HG03039 (cell line): ENCODE results near the gene KIF5B.
"Not testable (repeated sequence)": the region's sequence is repeated elsewhere in the genome, so short reads cannot be mapped to it uniquely, and the experiment has no call there.

Experiments used
- ATAC-seq: cut with Tn5 transposase; IDR thresholded peaks from one replicate; pipeline ENCODE4 v1.9.1; 2021; ENCODE audit warnings: mild to moderate bottlenecking, moderate library complexity; ENCODE audit not compliant: unreplicated experiment

KIF5B gene

DNA sequence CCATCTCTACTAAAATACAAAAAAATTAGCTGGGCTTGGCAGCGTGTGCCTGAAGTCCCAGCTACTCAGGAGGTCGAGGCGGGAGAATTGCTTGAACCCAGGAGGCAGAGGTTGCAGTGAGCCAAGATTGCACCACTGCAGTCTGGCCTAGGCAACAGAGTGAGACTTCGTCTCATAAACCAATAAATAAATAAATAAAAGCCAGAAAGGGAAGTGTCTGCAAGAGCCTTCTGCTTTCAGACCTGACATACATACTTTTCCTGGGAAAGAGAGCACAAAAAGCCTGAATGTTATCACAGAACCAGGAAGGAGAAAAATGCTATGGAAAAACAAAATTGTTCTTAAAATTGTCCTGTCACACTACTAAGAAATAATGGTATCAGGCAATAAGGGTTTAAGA is 4.1 kb upstream of the KIF5B start:
- no peak for ATAC-seq

DNA sequence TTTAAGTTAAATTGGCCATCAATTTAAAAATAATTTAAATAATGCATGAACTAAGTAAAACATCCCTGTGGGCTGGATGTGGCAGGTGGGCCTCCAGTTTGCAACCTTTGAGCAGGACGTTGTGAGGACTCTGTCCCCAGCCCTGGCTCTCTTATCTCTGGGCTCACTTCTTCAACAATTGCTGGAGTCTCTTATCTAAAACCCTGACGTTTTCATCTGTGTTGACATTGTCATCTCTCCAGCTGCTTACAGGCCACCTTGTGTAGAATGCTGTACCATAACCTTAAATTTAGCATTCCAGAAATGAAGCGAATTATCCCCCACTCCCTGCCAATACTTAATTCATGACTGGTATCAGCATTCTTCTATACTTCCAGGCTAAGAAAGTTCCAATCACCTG is 3.2 kb upstream of the KIF5B start:
- ATAC-seq = no peak

DNA sequence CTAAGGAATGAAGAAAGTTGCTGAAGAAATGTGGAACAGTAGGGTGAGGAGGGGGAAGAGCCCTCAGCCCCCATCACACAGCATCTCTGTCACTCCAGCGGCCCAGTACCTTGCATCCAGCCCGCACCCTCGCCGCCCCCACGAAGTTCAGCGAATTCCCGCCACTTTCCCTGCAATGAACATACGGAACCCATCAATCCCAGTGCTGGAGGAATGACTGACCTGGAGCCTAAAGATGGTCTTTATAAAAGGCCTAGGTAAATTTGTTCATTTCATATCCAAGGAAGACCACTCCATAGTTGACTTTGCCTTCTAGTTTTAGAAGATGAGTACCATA is 779 bp upstream of the KIF5B start:
- ATAC-seq = no peak

DNA sequence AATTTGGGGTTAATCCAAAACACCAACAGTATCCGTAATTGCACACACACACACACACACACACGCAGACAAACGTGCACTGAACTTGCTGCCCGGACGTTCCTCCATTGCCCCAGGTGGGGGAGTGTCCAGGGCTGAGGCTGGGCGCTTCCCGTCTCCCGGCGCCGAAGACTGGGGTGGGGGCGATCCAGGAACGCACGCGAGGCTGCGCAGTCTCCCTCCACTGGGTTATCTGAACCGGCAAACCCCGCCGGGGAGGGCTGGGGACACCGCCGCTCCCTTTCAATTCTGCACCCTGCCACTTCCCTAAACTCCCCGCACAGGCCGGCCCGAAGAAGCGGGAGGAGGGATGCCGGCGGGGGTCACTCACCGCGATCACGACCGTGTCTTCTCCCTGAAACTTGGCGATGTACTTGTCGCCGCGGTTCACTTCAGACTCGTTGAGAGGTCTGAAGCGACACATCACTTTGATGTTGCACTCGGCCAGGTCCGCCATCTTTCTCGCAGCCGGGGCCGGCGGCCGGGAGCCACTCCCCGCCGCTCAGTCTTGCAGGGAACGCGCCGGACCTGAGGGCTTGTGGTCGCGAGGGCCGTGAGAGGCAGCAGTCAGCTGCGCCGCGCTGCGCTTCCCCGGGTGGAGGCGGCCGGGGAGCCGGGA is 618 bp downstream of the KIF5B start:
- peak; percentile 44 for ATAC-seq

DNA sequence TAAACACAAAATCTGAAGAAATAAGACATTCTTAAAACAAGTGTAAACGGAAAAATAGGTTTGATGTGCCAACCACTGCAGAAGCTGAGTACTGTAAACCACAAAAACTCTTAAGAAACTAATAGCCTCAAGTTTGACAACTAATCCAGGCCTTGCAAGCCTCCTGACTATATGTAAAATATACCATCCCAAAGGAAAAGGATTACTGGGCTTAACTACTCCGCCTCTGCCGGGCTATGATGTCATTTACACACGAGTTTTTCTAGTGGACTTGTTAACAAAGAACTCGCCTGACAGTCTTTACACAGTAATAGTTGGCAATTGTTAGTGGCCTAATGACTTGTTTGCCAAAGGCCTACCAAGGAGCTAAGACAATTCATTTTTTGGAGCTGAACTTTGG is 2.1 kb downstream of the KIF5B start:
- no peak for ATAC-seq

DNA sequence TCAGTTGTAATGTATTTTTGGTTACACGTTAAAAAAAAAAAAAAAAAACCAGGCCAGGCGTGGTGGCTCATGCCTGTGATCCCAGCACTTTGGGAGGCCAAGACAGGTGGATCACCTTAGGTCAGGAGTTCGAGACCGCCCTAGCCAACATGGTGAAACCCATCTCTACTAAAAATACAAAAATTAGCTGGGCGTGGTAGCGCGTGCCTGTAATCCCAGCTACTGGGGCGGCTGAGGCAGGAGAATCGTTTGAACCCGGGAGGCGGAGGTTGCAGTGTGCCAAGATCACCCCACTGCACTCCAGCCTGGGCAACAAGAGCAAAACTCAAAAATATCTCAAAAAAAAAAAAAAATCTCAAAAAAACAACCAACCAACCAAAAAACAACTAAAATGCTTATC is 2.8 kb downstream of the KIF5B start:
- not testable (repeated sequence) for ATAC-seq

DNA sequence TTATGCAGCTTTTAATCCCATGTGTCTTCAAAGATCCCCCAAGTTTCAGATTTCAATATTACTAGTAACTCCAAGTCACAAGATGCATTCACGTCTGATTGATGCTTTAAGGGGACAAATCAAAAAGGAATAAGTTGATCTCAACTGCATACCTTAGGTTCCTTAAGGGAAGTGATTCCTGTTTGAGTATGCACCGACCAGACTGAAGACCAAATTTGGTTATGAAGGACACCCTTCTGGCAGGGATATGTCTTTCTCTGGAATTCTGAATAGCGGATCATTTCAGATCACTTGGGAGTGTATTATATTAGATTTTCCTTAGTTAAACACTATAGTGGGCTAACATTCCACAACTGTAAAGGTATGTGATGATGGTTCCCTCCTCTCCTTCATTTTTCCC is 4.3 kb downstream of the KIF5B start:
- no peak for ATAC-seq

DNA sequence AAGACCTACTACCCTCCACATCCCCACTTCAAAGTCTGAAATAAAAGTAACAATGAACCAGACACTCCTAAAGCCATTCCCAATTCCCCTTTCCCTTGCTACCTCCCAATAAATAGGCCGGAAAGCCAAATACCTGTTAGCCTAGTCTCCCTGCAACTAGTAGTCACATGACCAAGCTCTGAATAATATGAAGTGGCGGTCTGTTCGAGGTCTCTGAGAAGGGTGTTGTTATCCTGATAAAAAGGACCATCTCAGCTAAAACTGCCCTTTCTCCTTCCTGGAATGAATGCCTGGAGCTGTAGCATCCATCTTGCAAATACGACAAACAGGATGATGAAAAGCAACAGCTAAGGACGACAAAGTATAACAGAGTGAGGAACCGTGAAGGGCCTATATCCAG is 6.0 kb downstream of the KIF5B start:
- no peak for ATAC-seq

DNA sequence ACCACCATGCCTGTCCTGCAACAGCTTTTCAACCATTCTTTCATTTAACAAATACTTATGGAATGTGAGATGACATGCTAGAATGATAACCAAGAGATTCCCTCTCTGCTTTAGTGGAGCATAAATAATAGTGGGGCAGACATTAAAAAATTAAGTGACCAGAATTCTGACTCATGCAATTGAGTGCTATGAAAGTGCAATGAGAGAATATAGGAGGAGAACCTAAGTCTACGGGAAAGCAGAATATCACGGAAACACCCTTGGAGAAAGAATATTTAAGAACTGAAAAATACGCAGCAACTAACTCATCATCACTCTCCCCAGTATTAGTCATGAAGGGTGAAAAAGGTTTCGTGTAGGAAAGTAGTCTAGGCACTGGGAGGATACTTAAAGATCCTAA is 7.1 kb downstream of the KIF5B start:
- no peak for ATAC-seq

DNA sequence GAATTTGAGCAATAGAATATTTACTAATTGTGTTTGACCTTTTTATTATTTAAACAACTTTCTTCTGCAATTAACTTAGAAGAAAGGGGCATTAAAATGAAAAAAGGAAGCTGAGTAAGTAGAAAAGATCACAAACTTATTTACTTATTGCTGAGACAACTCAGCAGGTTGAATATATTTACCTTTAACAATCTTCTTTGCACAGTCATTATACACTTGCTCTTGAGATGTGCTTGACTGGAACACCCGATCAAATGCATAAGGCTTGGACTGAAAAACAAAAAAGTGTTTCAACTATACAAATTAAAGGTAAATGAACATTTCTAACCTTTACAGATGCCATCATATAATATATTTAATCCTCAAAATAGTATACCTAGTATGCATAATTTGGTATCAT is 7.9 kb downstream of the KIF5B start:
- ATAC-seq = no peak

DNA sequence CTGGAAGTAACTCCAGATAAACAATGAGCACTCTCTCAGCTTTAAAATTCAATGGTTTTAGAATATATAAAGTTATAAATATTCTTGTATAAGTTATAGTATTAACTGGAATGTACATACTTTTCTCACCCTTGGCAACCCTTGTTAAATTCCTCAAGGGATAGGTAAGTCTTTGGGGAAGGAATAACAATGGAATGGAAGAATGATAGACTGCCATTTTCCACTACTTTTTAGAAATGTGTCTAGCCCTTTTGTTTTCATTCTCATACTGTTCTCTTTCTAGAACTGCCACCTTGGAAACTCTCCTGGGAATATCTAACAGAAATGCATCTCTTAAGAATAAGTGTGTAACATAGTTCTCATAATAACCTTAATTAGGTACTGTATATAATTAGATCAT is 8.3 kb downstream of the KIF5B start:
- no peak for ATAC-seq

DNA sequence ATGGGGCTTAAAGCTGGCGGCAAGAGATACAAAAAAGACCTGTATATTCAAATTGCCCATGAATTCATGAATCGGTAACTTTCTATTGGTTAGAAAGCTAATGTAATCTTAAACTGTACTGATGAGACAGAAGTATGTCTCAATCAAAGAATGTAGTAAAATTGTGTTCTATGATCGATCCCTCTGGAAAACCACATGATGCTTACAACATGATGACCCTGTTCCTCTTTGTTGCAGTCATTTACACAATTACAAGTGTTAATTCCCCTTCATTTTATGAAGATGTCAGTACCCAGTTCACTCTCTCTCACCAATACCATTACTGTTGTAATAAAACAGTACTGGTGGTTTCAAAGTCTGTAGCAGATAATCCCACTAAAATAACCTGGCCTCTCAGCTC is 10.1 kb downstream of the KIF5B start:
- no peak for ATAC-seq

DNA sequence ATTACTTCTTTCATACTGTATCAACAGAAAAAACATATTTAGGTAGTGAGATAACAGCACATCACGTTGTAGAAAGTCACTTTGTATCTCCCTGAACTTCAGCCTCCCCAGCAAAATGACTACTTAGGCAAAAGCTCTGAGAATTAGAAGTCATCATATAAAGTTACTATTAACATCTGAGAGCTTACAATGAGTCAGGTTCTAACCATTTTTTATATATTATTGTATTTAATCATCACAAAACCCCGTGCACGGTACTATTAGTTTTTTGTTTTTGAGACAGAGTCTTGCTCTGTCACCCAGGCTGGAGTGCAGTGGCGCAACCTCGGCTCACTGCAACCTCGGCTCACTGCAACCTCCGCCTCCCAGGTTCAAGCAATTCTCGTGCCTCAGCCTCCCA is 13.5 kb downstream of the KIF5B start:
- ATAC-seq = not testable (repeated sequence)

DNA sequence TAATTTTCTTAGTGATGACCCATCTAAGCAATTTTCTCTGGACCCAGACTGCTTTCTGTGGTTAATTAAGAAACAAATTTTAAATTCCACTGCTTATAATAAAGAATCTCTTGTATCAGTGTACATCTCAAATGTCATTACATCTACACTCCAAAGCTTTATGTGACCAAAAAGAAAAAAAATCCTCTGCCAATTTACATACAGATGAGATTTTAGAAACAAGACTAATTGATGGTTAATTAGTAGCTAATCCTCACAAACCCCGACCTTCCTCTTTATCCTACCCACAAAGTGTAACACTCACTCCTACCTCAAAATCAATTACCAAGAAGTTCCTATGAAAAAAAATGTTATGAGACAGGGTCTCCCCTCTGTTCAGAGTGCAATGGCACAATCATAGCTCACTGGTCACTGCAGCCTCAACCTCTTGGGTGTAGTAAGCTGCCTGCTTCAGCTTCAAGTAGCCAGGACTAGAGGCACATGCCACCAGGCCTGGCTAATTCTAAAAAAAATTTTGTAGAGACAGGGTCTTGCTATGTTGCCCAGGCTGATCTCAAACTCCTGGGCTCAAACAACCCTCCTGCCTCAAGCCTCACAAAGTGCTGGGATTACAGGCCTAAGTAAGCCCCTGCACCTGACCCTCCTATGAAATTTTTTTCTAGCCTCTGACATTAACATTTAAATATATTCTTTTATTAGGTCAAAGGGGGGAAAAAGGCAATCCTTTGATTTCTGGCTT is 14.8 kb downstream of the KIF5B start:
- ATAC-seq = no peak

DNA sequence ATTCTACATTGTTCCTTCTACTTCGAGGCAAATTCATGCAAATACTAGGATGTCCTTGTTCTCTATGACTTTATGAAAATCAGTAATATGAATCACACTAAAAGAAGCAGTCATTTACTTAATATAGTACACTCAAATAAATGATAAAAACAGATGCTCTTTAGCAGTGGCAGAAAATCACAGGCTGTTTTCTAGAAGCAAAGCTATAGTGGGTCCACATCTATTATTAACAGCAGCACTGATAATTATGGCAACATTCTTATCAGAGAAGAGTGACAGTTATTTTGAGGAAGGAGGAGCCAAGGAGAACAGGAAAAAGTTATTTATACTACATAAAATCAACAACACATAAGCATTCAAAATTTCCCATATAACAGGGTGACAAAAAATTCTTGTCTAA is 16.5 kb downstream of the KIF5B start:
- ATAC-seq = no peak

DNA sequence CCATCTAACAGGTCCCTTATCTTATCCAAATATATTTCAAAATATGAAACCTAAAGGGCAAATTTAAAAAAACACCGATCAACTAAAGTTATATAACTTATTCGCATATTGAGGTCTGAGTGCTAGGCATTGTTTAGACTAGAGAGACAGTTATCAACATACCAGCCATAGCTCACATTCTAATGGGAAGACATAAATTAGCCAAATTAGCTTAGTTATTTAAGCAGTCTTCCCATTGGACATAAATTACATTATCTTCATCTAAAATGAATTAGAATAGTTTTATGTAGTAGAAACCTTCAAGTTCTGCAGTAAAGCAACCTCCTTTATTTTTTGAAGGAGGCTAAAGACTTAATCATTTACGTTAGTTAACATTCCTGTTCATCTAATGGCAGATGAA is 17.4 kb downstream of the KIF5B start:
- ATAC-seq = no peak

DNA sequence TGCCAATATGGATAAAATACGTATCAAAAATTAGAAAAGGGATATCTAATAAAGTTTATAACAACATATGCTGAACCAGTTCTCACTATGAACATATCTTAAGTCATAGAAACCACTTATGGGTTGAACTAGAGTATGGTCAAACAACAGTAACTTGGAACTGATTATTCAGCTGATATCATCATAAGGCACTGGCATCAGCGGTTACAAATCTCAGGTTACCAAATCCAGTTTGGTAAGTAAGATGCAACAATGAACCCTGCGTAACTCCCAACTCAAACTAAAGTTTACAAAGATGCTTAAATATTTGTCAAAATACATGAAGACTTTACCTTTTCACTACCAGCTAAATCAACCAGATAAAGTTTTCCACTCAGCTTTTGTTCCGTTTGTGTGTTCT is 19.3 kb downstream of the KIF5B start:
- no peak for ATAC-seq

DNA sequence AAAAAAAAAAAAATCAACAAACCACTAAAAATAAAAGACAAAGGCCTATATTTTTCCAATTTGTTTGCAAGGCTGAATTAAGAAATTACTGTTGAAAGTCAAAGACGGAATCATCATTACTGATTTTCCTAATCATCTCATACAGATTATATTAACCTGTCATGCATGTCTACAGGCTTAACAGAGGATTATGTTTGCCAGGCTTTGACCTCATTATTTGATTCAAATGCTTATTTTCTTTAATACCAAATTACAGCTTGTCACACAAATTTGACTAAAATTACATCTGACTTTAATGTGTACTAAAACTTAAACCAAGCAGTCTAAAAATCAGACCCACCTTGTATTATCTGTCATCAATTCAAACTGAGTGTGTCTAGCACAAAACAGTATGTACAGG is 21.2 kb downstream of the KIF5B start:
- no peak for ATAC-seq

DNA sequence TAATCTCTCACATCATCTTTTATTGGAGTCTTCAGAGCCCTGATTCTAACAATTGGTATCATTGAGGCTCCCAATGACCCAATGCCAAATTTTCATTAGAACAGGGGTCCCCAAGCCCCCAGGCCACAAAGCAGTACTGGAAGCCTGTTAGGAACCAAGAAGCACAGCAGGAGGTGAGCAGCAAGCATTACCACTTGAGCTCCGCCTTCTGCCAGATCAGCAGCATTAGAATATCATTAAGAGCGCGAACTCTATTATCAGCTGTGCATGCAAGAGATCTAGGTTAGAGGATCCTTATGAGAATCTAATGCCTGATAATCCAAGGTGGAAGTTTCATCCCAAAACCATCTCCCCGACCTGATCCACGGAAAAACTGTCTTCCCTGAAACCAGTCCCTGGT is 23.1 kb downstream of the KIF5B start:
- no peak for ATAC-seq

DNA sequence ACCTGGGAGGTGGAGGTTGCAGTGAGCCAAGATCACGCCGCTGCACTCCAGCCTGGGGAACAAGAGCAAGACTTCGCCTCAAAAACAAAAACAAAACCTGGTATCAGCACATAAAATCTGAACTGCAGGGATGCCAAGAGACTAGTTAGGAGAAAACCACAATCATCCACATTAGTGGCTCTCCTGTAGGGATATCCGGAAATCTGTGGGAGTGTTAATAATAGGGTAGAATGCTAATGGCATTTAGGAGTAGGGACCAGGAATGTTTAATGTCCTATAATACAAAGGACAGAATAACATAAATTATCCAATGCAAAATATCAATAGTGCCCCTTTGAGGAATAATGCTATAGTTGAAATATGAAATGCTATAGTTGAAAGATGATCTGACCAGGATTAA is 24.3 kb downstream of the KIF5B start:
- ATAC-seq = no peak

DNA sequence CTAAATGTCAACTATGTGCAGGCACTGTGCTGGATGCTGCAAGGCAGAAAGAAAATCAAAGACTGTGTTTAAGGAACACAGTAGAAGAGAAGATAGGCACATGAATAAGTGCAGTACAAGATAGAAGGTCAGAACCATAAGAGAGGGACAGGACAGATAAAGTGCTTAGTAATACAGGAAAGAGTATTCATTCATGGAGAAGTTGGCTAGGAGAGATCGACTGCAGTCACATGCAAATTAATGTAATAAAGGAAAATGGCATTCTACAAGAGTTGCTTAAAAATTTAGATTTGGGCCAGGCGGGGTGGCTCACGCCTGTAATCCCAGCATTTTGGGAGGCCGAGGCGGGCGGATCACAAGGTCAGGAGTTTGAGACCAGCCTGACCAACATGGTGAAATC is 24.8 kb downstream of the KIF5B start:
- ATAC-seq = no peak

DNA sequence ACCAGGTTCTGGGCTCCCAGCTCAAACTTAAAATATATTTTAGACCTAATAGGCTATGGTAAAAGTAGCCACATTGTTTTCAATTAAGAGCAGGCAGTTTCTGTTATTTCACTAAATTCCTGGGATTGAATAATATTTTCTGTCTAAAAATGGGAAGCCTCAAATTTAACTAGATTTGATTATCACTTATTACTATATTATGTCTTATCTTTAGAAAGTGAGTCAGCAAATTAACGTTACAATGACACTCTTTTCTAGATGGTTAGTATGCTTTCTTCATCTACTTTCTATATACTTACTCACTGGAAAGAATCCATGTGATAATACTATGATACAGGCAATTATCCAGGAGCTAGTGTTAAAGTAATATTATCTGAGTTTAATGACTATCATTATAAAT is 27.5 kb downstream of the KIF5B start:
- ATAC-seq = no peak

DNA sequence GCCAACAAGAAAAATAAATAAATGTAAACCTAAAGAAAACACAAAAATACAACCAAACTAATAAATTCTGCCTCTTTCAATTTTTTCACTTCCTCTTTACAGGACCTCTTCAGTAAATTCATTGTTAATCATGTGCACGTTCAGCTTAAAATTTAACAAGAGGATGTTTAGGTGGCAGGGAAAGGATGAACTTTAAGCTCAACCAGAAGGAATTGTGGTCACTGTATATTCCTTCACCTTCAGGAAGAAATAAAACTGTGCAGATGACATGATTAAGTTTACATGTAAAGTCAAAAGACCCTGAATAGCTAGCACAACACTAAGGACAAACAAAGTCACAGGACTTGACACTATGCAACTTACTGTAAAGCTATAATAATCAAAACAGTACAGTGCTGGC is 33.0 kb downstream of the KIF5B start:
- no peak for ATAC-seq
